T-helper 2 cell treated with Interferon-gamma antibody and Interleukin-4, amounts not matched to agents 100 ng/mL and 5 ng/mL, for 36 hours (primary cell): ENCODE results near the gene SLC25A42. TPM values are rescaled to one million over a fixed set of nuclear protein-coding genes. Genes with fewer than 3 reads are reported as not detected.

Experiments
- intact Hi-C: fragments of 100-400 bp; cut with micrococcal nuclease; formaldehyde crosslinking; loops from one replicate; pipeline ENCODE4 v1.15.1; 2023
- total RNA-seq: library from RNA; stranded (reverse); gene quantifications from 2 replicates; pipeline ENCODE4 v1.2.3, GENCODE V29; 2022

SLC25A42 gene
- total RNA-seq, 1 donor from 2014 or later = 18.6 TPM

DNA sequence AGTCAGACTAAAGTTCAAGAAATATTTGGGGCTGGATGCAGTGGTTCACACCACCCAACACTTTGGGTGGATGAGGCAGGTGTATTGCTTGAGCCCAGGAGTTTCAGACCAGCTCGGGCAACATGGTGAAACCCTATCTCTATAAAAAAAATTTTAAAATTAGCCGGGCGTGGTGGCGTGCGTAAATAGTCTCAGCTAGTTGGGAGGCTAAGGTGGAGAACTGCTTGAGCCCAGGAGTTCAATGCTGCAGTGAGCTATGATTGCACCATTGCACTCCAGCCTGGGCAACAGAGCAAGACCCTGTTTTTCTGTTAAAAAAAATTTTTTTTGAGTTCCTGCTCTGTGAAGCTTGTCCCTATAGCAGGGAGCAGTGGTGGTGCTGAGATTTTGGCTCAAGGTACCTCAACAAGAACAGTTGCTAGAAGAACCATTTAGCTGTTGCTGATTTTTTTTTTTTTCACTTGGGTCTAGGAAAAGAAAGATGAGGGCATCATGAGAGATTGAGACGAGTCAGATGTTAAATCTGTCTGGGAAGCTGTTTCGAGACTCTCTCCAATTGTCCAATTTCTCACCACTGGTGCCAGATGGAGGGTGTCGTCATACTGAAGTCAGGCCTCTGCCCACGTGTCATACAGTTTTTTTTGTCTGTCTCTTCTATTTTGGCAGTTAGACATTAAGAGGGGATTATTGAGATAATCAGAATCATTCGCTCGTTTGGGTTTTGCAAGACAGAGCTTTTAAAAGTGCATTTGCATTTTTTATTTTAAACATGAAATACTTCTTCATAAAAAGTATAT, 3.7 kb downstream of the SLC25A42 start:
- intact Hi-C loops = no loop called here

DNA sequence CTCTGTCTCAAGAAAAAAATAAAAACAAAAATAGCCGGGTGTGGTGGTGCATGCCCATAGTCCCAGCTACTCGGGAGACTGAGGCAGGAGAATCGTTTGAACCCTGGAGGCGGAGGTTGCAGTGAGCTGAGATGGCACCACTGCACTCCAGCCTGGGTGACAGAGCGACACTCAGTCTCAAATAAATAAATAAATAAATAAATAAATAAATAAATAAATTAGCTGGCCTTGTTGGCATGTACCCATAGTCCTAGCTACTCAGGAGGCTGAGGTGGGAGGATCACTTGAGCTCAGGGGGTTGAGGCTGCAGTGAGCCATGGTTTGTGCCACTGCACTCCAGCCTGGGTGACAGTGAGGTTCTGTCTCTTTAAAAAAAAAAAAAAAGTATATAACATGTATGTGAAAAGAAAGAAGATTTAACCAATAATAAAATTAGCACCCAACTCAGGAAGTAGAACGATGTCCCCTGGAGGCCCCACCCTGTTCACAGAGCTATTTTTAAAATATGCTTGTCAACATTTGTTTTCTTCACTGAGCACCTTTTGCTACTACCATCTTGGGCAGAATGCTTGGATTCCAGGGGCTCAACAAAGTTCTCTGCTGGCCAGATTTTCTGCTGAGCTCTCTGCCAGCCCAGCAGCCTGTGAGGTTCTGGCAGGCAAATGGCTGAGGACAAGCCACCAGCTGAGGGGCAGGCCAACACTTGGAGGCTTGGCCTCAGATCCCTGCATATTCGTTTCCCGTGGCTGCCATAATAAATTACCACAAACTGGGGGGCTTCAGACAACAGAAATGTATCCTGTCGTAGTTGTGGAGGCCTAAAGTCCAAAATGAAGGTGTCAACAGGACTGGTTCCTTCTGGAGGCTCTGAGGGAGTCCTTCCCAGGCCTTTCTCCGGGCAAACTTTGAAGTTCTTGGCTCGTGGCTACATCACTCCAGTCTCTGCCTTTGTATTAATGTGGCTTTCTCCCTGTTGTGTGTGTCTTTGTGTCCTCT, 5.2 kb downstream of the SLC25A42 start:
- intact Hi-C loops = no loop called here

DNA sequence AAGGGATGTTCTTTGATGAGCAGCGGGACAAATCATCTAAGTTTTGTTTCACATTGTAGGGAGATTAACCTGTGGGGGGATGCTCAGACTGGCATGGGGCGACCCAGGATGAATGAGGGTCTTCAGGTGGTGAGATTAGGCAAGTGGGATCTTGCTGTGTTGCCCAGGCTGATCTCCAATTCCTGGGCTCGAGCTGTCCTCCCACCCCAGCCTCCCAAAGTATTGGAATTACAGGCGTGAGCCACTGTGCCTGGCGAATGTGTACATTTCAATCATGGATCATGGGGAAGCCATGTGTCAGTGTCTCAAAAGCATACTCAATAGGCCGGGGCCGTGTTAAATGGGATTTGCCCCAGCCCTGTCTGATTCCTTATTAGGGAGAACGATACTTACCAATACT, 8.1 kb downstream of the SLC25A42 start:
- intact Hi-C loops = no loop called here

DNA sequence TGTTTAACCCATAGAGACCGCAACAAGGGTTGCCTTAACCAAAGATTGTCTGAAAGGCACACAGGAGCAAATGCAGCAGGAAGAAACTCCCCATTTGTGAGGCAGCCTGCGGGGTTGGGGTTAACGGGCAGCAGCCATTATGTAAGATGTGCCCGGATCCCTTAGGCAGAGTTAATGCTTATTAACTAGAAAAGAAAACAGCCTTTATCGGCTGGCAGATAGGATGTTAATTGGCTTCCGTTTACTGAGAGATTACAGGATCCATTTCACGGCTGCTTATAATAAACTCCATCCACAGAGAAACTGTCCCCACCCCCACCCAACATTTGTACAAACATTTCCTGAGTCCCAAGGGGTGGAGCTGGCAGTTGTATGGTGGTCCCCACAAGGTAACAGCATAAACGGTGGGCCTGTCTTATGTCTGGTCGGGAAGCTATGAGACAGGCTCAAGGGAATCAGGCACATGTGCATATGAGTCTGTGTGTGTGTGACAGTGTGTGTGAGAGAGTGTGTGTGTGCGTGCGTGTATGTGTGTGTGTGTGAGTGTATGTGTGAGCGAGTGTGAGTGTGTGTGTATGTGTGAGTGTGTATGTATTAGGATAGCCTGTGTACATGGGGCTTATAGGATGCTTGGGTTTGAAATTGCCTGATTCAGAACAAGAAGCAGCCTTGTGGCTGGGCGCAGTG, 10.5 kb downstream of the SLC25A42 start:
- intact Hi-C loops = no loop called here

DNA sequence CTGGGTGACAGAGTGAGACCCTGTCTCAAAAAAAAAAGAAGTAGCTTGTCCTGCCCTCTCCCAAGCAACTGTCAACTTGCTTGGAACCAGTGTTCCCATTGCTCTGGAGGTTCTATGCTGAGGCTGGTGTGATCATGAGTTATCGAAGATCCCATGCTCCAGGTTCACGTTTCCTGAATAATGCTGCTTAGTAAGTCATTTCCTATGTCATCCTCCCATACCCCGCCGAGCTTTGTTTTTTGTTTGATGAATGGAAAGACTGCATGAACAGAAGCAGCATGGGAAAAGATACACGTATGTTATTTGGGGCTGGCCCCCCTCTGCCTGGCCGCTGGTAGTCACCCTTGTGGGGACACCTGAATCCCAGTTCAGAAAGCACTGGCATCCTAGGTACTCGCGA, 11.3 kb downstream of the SLC25A42 start:
- intact Hi-C loops = no loop called here

DNA sequence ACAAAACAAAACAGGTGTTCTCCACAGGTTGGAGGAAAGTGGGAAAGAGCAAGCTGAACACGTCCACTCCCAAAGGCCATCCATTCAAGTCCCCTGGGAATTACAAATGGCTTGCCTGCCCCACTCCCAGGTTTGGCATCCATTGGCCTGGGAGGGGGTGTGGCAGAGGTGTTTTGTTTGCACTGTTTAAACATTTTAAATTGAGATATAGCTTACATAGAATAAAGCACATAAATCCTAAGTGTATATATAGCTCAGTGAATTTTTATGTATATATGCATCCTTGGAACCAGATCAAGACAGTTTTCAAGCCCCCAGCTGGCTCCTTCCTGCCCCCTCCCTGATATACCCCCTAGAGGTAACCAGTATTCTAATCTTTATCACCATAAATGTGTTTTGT, 12.7 kb downstream of the SLC25A42 start:
- intact Hi-C loops = no loop called here

DNA sequence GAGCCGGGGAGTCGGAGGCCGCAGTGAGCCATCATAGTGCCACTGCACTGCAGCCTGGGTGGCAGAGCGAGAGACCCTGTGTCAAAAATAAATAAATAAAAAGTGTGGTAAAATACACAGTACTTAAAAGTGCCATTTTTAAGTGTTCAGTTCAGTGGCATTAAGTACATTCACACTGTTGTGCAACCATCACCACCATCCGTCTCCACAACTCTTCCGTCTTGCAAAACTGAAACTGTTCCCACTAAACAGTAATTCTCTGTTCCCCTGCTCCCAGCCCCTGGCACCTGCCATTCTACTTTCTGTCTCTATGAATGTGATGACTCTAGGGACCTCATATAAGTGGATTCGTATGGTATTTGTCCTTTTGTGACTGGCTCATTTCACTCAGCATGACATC, 13.3 kb downstream of the SLC25A42 start:
- intact Hi-C loops = no loop called here

DNA sequence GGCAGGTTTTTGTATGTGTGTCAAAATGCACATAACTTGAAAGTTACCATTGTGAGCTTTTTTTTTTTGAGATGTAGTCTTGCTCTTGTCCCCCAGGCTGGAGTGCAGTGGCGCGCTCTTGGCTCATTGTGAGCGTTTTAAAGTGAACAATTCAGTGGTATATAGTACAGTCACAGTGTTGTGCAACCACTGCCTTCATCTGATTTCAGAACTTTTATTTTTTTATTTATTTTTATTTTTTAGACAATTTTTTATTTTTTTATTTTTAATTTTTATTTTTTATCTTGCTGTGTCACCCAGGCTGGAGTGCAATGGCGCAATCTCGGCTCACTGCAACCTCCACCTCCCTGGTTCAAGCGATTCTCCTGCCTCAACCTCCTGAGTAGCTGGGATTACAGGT, 15.0 kb downstream of the SLC25A42 start:
- intact Hi-C loops = no loop called here

DNA sequence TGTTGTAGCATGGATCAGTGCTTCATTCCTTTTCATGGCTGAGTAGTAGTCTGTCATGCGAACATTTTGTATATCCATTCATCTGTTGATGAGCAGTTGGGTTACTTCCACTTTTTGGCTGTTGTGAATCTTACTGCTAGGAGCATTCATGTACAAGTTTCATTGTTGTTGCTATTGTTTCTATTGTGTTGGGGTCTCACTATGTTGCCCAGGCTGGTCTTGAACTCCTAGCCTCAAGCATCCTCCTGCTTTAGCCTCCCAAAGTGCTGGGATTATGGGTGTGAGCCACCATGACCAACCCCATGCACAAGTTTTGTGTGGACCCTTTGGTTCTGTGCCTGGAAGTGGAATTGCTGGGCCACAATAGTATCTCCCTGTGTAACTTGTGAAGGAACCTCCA, 15.8 kb downstream of the SLC25A42 start:
- intact Hi-C loops = no loop called here

DNA sequence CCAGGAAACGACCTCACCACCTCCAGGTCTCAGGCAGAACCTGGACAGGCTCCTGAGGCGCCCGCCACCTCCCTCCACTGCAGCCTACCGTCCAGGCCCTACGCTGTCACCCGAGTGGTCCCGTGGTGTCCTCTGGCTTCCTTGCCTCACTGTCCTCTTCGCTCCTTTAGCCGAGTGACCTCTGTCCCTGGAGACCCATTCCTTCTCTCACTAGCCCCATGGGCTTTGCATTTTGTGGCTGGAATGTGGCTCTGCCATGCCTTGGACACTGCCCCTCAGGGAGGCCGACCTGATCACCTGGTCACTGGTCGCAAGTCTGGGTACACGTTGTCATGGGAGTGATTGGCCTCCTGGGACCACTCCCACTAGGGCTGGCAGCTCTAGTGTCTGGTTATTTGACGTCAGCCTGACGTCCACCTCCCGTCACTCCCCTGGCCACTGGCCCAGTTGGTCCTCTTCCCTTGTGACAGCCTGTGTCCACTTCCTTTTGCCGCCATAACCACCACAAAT, 17.9 kb downstream of the SLC25A42 start:
- intact Hi-C loops = no loop called here

DNA sequence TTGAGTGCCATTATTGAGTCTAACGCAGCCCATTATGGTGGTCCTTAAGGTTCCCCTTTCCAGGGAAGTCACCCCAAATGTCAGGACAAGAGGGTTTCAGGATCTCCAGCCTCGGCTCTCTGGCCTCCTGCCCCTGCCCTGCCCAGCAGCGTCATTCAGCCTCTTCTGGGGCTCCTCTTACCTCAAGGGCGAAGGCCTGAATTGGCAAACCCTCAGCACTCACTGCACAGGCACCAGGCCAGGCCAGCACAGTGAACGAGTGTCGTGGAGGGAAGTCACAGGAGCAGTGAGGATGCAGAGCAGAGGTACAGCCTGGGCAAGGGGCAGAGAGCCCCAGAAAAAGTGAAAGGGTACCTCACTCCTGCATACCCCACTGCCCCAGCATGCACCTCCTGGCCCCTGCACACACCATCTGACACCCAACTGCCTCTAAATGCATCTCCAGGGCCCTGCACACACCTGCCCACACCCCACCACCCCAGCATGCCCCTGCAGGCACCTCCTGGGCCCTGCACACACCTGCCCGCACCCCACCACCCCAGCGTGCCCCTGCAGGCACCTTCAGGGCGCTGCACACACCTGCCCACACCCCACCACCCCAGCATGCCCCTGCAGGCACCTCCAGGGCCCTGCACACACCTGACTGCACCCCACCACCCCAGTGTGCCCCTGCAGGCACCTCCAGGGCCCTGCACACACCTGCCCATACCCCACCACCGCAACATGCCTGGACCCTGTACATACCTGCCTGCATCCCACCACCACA, 19.8 kb downstream of the SLC25A42 start:
- intact Hi-C loops = no loop called here

DNA sequence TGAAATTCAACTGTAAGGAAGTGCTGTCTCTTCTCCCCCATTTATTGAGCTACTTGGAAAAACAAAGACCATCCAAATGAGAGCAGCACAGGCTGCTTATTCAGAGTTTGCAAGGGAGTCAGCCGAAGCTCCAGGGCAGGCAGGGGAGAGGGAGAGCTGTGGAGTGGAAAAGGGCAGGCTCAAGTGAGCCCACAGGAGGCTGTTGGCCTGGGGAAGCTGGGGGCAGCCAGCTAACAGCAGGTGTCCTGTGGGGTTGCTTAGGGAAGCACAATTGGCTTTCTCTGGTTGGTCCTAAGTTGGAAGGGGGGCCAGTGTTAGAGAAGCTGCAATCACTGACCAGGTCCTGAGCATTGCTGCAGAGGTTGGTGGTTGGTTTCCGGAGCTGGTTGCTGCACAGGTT, 23.9 kb downstream of the SLC25A42 start:
- intact Hi-C loops = no loop called here

DNA sequence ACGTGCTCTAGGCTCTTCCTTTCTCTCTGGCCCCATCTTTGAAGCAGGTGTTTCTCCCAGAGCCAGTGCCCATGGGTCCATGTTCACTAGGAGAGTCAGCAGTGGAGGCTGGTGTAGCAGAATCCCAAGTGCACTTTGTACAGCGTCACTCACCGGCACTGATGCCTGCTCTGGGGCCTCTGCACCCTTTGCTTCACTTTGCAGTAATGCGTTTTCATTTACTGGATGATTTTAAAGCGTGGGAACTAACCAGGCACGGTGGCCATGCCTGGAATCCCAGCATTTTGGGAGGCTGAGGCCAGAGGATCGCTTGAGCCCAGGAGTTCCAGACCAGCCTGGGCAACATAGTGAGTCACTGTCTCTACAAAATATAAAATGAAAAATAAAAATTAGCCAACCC, 30.7 kb downstream of the SLC25A42 start:
- intact Hi-C loops = no loop called here

DNA sequence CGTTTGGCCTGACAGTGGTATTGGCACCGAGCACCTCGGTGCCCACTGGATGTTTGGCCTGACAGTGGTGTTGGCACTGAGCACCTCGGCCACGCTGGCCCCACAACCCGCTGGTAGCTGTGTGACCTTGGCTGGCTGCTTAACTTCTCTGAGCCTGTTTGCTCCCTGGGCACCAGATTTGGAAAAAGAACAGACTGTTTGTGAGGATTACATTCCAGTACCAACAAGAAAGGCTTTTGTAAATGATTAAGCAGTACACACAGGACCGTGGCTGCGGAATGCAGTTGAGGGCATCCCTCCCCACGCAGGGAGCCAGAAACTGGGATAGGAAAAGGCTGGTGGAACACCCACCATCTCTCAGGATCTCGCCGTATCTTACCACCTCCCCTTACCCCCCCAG, 31.9 kb downstream of the SLC25A42 start:
- intact Hi-C loops = no loop called here

DNA sequence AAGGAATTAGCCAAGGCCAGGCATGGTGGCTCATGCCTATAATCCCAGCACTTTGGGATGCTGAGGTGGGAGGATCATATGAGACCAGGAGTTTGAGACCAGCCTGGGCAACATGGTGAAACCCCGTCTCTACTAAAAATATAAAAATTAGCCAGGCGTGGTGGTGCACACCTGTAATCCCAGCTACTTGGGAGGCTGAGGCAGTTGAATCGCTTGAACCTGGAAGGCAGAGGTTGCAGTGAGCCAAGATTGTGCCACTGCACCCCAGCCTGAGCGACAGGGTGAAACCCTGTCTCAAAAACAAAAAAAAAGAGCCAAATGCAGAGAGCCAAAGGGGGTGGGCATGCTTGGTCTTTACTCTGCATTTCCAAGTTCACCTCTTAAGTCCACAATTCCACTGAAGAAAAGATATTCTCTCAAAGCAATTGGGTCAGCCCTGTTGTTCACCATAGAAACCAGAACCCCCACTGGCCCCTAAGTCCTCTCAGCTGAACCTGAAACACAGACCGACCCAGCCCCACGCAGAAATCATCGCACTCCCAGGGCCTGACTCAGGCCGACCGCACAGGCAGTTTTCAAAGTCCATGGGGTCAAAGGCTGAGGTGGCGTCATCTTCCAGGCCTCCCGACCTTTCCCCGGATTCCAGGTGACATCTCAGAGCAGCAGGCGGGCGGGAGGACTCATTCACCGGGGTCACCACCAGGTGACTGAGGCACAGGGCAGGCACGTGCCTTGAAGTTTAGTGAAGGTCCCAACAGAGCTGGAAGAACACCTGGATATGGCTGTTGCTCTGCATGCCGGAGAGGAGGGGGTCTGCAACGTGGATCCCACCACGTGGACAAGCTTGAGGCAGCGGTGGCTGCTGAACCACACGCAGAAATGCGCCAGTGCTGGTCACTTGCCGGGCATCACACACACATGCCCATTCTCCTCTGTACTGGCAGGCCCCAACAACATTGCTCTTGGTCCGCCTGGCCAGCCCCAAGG, 33.1 kb downstream of the SLC25A42 start:
- intact Hi-C loops = no loop called here

DNA sequence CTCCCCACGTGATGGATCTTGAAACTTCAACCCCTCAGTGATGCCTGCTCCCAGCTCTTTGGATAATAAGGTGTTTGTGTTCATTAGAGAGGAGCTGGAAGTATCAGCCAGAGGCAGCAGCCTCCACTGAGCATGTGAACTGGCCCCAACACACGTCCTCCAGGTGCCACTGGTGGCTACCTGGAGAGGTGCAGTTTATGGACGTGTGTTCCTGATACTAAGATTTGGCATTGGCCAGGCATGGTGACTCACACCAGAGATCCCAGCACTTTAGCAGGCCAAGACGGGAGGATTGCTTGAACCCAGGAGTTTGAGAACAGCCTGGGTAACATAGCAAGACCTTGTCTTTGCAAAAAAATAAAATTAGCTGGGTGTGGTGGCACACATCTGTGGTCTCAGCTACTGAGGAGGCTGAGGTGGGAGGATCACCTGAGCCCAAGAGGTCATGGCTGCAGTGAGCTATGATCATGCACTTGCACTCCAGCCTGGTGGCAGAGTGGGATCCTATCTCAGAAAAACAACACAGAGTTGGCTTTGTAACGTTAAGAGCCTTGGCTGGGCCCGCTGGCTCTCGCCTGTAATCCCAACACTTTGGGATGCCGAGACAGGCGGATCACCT, 34.4 kb downstream of the SLC25A42 start:
- intact Hi-C loops = no loop called here

DNA sequence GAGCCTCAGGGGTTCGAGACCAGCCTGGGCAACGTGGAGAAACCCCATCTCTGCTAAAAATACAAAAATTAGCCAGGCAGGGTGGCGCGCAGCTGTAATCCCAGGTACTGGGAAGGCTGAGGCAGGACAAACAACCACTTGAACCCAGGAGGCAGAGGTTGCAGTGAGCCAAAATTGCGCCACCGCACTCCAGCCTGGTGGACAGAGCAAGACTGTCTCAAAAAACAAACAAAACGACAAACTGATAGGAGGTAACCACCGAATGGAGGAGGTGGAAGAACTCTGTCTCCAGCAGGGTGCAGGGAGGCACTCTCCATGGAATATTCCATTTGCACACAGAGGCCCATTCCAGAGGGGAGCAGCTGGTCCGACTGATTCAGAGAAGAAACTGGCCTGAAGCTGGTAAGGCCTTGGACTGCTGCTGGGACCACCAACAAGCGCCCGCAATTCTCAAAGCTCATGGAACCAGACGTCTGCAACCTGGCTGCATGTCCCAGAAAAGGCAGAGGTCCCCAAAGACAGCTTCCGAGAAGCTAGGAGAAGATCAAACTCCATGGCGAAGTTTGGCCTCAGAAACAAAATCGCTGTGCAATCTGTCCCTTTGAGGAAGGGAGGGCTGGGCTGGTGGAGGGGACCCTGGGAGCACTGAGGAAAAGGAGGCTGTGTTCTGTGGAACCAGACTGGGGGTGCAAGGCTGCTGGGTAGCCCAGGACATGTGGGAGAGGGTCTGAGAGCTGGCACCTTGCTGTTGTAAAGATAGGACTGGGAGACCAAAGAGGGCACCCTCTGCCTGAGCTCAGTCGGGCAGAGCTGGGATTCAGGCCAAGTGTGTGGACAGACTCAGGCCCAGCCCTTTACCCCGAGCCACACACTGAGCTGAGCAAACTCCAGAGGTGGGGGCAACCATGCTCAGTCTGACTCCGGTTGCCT, 35.2 kb downstream of the SLC25A42 start:
- intact Hi-C loops = no loop called here

DNA sequence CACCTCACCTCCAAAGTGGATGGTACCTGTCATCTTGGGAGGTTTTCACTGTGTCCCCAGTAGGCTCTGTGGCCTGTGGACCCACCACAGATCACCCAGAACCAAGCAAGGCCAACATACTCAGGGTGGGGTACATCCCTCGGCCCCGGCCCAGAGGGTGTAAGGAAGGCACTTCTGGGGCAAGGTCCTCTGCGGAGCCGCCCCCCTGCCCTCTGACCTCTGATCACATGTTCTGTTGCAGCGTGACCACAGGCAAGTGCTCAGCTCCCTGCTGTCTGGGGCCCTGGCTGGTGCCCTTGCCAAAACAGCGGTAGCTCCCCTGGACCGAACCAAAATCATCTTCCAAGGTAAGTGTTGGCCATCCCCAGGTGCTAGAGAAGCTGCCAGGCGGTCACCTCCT, 37.7 kb downstream of the SLC25A42 start:
- intact Hi-C loops = no loop called here
